Measurements from ENCODE around the gene IDUA. TPM values are rescaled to one million over a fixed set of nuclear protein-coding genes. Genes with fewer than 3 reads are reported as not detected.
"Not testable (repeated sequence)": the region's sequence is repeated elsewhere in the genome, so short reads cannot be mapped to it uniquely, and the experiment has no call there.

The IDUA gene
- polyA plus RNA-seq, 4 donors = 9.8 to 21.5 (median 19.1) TPM

- not testable (repeated sequence) for DNase-seq (ENCODE audit: low read depth in 4 of 4, low spot score in 2 of 4)
Measured at GRCh38 chr4:999240-999863, 12.5 kb downstream of the IDUA start.

GRCh38 chr4:999882-1000425 lies 13.1 kb downstream of the IDUA start:
- DNase-seq (ENCODE audit: low read depth in 4 of 4, low spot score in 2 of 4) = no peak

GRCh38 chr4:1000686-1001260 lies 13.9 kb downstream of the IDUA start:
- DNase-seq (ENCODE audit: low read depth in 4 of 4, low spot score in 2 of 4) = no peak

- no peak for DNase-seq (ENCODE audit: low read depth in 4 of 4, low spot score in 2 of 4)
Measured at GRCh38 chr4:1001561-1002130, 14.8 kb downstream of the IDUA start.

GRCh38 chr4:1002131-1002630 lies 15.3 kb downstream of the IDUA start:
- no peak for DNase-seq (ENCODE audit: low read depth in 4 of 4, low spot score in 2 of 4)

GRCh38 chr4:1002631-1003251 lies 15.9 kb downstream of the IDUA start:
- DNase-seq (ENCODE audit: low read depth in 4 of 4, low spot score in 2 of 4) = no peak

GRCh38 chr4:1003271-1004070 lies 16.6 kb downstream of the IDUA start:
- DNase-seq (ENCODE audit: low read depth in 4 of 4, low spot score in 2 of 4) = no peak

- DNase-seq (ENCODE audit: low read depth in 4 of 4, low spot score in 2 of 4) = no peak
Measured at GRCh38 chr4:1004071-1004418, 17.2 kb downstream of the IDUA start.

GRCh38 chr4:1004557-1005485 lies 18.0 kb downstream of the IDUA start:
- no peak for DNase-seq (ENCODE audit: low read depth in 4 of 4, low spot score in 2 of 4)

- DNase-seq (ENCODE audit: low read depth in 4 of 4, low spot score in 2 of 4) = no peak
Measured at GRCh38 chr4:1006856-1007255, 20.0 kb downstream of the IDUA start.

GRCh38 chr4:1008840-1009541 lies 22.1 kb downstream of the IDUA start:
- no peak for DNase-seq (ENCODE audit: low read depth in 4 of 4, low spot score in 2 of 4)

- DNase-seq (ENCODE audit: low read depth in 4 of 4, low spot score in 2 of 4) = no peak
Measured at GRCh38 chr4:1009542-1010394, 22.9 kb downstream of the IDUA start.

- DNase-seq (ENCODE audit: low read depth in 4 of 4, low spot score in 2 of 4) = no peak
Measured at GRCh38 chr4:1010395-1011021, 23.7 kb downstream of the IDUA start.

GRCh38 chr4:1011022-1011665 lies 24.3 kb downstream of the IDUA start, which contains the start of gene FGFRL1:
TSS of gene FGFRL1 (plus strand) at chr4:1011626. CDS start at chr4:1012486, 860 bp downstream.
- DNase-seq (ENCODE audit: low read depth in 4 of 4, low spot score in 2 of 4) = peak in 2 of 4 donors; percentile 61 to 79

GRCh38 chr4:1011666-1012033 lies 24.8 kb downstream of the IDUA start:
- no peak for DNase-seq (ENCODE audit: low read depth in 4 of 4, low spot score in 2 of 4)

- DNase-seq (ENCODE audit: low read depth in 4 of 4, low spot score in 2 of 4) = no peak
Measured at GRCh38 chr4:1012034-1012739, 25.3 kb downstream of the IDUA start.
